Parathyroid adenoma (tissue), 2 donors: ENCODE results near the gene PCNX2.

Experiments used
- H2AFZ ChIP-seq: fragments of 300-600 bp; sonication (generic); one replicate; pipeline ENCODE4 v1.7.0; 2017; ENCODE audit warnings: antibody characterized with exemption, mild to moderate bottlenecking
- H3K27ac ChIP-seq: fragments of 300-600 bp; sonication (generic); one replicate; pipeline ENCODE4 v1.7.0; 2017
- H3K27me3 ChIP-seq: fragments of 300-600 bp; sonication (generic); one replicate; pipeline ENCODE4 v1.7.0; 2017; ENCODE audit warnings: low read length; ENCODE audit not compliant: control insufficient read depth, insufficient read depth
- H3K36me3 ChIP-seq: fragments of 300-600 bp; sonication (generic); one replicate; pipeline ENCODE4 v1.7.0; 2017; ENCODE audit warnings: low read length; ENCODE audit not compliant: control insufficient read depth, insufficient read depth
- H3K4me1 ChIP-seq: fragments of 300-600 bp; sonication (generic); one replicate; pipeline ENCODE4 v1.7.0; 2017; ENCODE audit warnings: control low read depth
- H3K4me2 ChIP-seq: fragments of 300-600 bp; sonication (generic); one replicate; pipeline ENCODE4 v1.7.0; 2017; ENCODE audit warnings: low read length
- H3K4me3 ChIP-seq: fragments of 300-600 bp; sonication (generic); one replicate; pipeline ENCODE4 v1.7.0; 2017; ENCODE audit warnings: low read depth, low read length
- H3K79me2 ChIP-seq: fragments of 300-600 bp; sonication (generic); one replicate; pipeline ENCODE4 v1.7.0; 2017; ENCODE audit warnings: control low read depth
- H3K9ac ChIP-seq: fragments of 300-600 bp; sonication (generic); one replicate; pipeline ENCODE4 v1.7.0; 2017; ENCODE audit warnings: mild to moderate bottlenecking
- H3K9me3 ChIP-seq: fragments of 300-600 bp; sonication (generic); one replicate; pipeline ENCODE4 v1.7.0; 2017; ENCODE audit warnings: low read length; ENCODE audit not compliant: control insufficient read depth
- TF ChIP-seq, protein P1 (sequence below): fragments of 300-600 bp; sonication (generic); IDR thresholded peaks from one replicate; pipeline ENCODE4 v1.7.0; 2017; ENCODE audit warnings: antibody characterized with exemption, mild to moderate bottlenecking
- donor health status: primary hyperparathyroidism.

Gene PCNX2

DNA sequence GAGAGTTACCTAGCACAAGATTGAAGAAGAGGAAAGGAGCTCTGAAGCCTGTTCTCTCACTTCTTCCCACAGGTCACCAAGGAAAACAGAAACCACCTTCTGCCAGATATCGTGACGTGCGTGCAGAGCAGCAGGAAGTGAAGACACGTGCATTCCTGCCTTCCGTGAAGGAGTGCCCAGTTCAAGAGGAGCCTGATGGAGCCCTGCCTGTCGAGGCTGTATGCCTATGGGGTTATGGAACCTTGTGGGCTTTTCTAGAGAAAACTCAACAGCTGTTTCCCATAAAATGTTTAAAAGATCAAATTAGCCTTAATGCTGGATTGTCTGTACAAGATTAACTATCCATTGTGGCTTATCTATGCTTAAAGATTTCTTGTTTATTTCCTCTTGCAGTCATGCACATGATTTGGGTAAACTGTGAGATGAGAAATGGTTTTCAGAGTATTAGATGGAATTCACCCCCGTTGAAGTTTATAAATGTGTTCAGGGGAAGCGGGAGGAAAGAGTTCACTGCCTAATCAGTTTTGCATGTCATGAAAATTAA, 317.4 kb downstream of the PCNX2 start:
- H3K9me3 ChIP-seq: no peaks in the 10 kb centered on the region
- H3K4me1 ChIP-seq: no peaks in the 10 kb centered on the region
- H2AFZ ChIP-seq: no peak overlapping the region
- no peaks in the 10 kb centered on the region for H3K27me3 ChIP-seq
- no peak overlapping the region for H3K9ac ChIP-seq
- no peak overlapping the region for H3K4me2 ChIP-seq
- TF ChIP-seq, protein P1, sequence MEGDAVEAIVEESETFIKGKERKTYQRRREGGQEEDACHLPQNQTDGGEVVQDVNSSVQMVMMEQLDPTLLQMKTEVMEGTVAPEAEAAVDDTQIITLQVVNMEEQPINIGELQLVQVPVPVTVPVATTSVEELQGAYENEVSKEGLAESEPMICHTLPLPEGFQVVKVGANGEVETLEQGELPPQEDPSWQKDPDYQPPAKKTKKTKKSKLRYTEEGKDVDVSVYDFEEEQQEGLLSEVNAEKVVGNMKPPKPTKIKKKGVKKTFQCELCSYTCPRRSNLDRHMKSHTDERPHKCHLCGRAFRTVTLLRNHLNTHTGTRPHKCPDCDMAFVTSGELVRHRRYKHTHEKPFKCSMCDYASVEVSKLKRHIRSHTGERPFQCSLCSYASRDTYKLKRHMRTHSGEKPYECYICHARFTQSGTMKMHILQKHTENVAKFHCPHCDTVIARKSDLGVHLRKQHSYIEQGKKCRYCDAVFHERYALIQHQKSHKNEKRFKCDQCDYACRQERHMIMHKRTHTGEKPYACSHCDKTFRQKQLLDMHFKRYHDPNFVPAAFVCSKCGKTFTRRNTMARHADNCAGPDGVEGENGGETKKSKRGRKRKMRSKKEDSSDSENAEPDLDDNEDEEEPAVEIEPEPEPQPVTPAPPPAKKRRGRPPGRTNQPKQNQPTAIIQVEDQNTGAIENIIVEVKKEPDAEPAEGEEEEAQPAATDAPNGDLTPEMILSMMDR: no peak
- H3K4me3 ChIP-seq: no peak overlapping the region
- H3K36me3 ChIP-seq: no peaks in the 10 kb centered on the region
- H3K79me2 ChIP-seq: no peaks in the 10 kb centered on the region
- no peak overlapping the region for H3K27ac ChIP-seq

DNA sequence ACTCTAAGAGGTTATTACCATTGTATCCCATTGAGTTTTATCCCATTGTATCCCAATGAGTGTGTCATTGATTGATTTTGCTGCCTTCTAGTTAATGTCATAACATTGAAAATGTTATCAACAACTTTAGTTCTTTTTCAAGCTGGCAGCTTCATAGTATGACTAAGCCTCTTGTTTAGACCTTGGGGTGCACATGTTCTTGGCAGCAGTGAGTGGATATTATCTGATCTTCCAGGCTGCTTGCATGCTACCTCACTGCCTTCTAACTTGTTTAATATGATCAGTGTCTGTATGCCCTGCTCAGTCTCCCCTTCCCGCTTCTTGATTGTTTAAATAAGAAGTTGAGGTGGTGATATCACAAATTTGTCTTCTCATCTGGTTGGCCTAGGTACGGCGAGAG, 320.6 kb downstream of the PCNX2 start:
- Histone ChIP-seq H3K4me3 (no peak overlapping the region), H3K9ac (no peak overlapping the region), H3K4me1 (no peaks in the 10 kb centered on the region), H3K27me3 (no peaks in the 10 kb centered on the region), H3K27ac (no peak overlapping the region), H3K36me3 (no peaks in the 10 kb centered on the region), H3K4me2 (no peak overlapping the region), H3K9me3 (no peaks in the 10 kb centered on the region), H3K79me2 (no peaks in the 10 kb centered on the region), H2AFZ (no peak overlapping the region)
- TF ChIP-seq, protein P1: no peak

DNA sequence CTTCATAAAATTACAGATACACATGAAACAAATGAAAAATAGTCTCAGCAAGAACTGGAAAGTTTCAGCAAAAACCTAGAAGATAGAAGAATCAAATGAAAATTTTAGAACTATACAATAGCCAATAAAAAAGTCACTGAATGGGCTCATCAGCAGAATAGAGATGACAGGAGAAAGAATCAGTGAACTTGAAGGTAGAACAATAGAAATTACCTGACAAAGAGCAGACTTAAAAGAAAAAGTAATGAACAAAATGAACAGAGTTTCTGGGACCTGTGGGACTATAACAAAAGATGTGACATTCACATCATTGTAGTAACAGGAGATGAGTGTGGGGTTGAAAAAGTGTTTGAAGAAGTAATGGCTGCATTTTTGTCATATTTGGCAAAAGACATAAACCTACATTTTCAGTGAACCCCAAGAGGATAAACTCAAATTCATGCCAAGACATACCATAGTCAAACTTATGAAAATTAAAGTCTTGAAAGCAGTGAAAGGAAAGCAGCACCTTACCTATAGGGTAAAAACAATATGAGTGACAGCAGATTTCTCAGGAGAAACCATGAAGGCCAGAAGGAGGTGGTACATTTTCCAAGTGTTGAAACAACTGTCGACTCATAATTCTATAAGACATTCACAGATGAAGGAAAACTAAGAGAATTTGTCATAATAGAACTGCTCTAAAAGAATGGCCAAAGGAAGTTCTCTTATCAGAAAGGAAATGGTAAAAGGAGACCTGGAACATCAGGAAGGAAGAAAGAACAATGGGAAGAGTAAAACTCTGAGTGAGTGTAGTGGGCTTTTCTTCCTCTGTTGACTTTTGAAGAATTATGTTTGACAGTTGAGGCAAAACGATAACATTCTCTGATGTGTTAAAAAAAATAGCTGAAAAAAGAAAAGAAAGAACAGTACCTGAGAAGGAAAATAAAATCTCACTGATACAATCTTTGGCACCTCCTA, 321.6 kb downstream of the PCNX2 start:
- Histone ChIP-seq H3K4me2 (no peak overlapping the region), H3K9ac (no peak overlapping the region), H3K9me3 (no peaks in the 10 kb centered on the region), H2AFZ (no peak overlapping the region), H3K27me3 (no peaks in the 10 kb centered on the region), H3K27ac (no peak overlapping the region), H3K36me3 (no peaks in the 10 kb centered on the region), H3K4me1 (no peaks in the 10 kb centered on the region), H3K79me2 (no peaks in the 10 kb centered on the region), H3K4me3 (no peak overlapping the region)
- TF ChIP-seq, protein P1: no peak

DNA sequence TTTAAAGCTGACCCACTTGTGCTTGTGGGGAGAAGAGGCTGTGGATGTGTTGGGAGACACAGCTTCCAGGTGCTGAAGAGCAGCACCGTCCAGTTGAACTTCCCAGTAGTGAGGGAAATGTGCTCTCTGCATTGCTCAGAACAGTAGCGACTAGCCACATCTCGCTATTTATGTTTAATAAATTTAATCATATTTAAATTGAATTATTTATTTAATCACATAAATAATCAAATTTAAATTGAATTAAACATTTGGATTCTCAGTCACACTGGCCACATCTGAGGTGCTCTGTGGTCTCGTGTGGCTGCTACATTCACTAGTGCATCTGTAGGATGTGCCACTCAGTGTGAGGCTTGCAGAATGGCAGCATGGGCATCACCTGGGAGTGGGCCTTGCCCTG, 325.0 kb downstream of the PCNX2 start:
- no peak overlapping the region for H3K4me3 ChIP-seq
- no peaks in the 10 kb centered on the region for H3K36me3 ChIP-seq
- H3K9ac ChIP-seq: no peak overlapping the region
- H3K79me2 ChIP-seq: no peaks in the 10 kb centered on the region
- H3K27ac ChIP-seq: no peak overlapping the region
- no peaks in the 10 kb centered on the region for H3K9me3 ChIP-seq
- no peaks in the 10 kb centered on the region for H3K4me1 ChIP-seq
- no peak overlapping the region for H3K4me2 ChIP-seq
- H2AFZ ChIP-seq: no peak overlapping the region
- no peaks in the 10 kb centered on the region for H3K27me3 ChIP-seq
- TF ChIP-seq, protein P1: no peak
